ENCODE measurements around the gene AGPAT4.
A peak's percentile ranks its signal among the peaks of the same experiment; 100 is the strongest.
"Not testable (repeated sequence)": the region's sequence is repeated elsewhere in the genome, so short reads cannot be mapped to it uniquely, and the experiment has no call there.

Gene AGPAT4

DNA sequence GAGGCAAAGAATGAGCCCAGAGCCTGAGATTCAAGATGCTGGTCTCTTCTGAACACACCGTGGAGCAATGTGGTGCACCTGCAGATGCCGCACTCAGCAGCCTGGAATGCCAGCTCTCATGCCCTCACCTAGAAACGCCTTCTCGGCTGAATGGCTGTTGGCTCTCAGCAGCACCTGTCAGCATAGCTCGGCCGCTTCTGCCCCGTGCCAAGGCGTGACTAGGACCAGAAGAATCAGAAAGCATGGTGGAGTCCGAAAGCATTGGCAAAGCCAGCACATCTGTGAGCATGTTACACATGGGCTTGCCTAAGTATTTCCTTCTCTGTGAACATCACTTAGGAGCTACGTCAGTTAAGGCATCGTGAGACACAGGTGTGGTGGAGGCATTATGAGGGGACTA lies 141.5 kb downstream of the AGPAT4 start:
- ATAC-seq (no peak), DNase-seq (ENCODE audit: low spot score in 2 of 2) (peak in 1 of 2 donors; percentile 46)
- Mint-ChIP-seq H3K36me3 (peaks cover 35% of the 10 kb centered on the region), H3K9me3 (no peaks in the 10 kb centered on the region), H3K4me3 (no peak overlapping the region), H3K4me1 (peaks cover 22% of the 10 kb centered on the region), H3K27ac (no peak overlapping the region)

- H3K9me3 Mint-ChIP-seq = no peaks in the 10 kb centered on the region
- H3K27ac Mint-ChIP-seq = no peak overlapping the region
- H3K36me3 Mint-ChIP-seq = peaks cover 36% of the 10 kb centered on the region
Measured at GRCh38 chr6:161130967-161131766, 142.7 kb downstream of the AGPAT4 start.

DNA sequence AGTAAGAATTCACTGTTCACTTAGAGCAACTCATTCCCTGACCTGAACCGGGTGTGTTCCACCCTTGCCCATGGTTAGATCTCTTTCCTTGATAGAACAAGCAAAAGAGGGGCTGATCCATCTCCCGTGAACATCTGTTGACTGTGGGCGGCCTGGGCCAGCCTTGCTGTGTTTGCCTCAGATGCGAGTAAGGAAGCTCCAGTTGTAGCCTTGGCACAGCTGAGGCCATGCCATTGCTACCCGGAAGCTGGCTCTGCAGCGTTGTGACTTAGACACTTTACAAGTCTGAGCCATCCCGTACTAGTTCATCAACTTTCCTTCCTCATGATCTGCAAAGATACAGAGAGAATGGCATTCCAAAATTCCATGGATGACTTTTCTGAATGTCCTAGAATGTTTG lies 143.3 kb downstream of the AGPAT4 start:
- DNase-seq (ENCODE audit: low spot score in 2 of 2) (no peak), ATAC-seq (no peak)
- Mint-ChIP-seq H3K4me3 (no peak overlapping the region), H3K9me3 (no peaks in the 10 kb centered on the region), H3K27ac (no peak overlapping the region), H3K36me3 (peaks cover 32% of the 10 kb centered on the region), H3K4me1 (peaks cover 16% of the 10 kb centered on the region)

More at GRCh38 chr6:161130967-161131766, 142.7 kb downstream of the AGPAT4 start:
- DNase-seq (ENCODE audit: low spot score in 2 of 2) = no peak
- ATAC-seq = no peak
- Mint-ChIP-seq H3K4me3 (no peak overlapping the region), H3K4me1 (peaks cover 18% of the 10 kb centered on the region)

GRCh38 chr6:161128680-161129196 lies 145.1 kb downstream of the AGPAT4 start:
- Mint-ChIP-seq H3K4me1 (peaks cover 16% of the 10 kb centered on the region), H3K27ac (peak overlapping the region; percentile 85), H3K9me3 (peaks cover 8% of the 10 kb centered on the region), H3K4me3 (peak overlapping the region; percentile 14), H3K36me3 (peaks cover 42% of the 10 kb centered on the region)
- ATAC-seq (peak; percentile 84), DNase-seq (ENCODE audit: low spot score in 2 of 2) (no peak)

GRCh38 chr6:161128230-161128629 lies 145.6 kb downstream of the AGPAT4 start:
- Mint-ChIP-seq H3K27ac (peak overlapping the region; percentile 85), H3K4me3 (peak overlapping the region; percentile 14), H3K36me3 (peaks cover 46% of the 10 kb centered on the region), H3K4me1 (peaks cover 16% of the 10 kb centered on the region), H3K9me3 (peaks cover 8% of the 10 kb centered on the region)
- ATAC-seq (peak; percentile 61), DNase-seq (ENCODE audit: low spot score in 2 of 2) (no peak)

DNA sequence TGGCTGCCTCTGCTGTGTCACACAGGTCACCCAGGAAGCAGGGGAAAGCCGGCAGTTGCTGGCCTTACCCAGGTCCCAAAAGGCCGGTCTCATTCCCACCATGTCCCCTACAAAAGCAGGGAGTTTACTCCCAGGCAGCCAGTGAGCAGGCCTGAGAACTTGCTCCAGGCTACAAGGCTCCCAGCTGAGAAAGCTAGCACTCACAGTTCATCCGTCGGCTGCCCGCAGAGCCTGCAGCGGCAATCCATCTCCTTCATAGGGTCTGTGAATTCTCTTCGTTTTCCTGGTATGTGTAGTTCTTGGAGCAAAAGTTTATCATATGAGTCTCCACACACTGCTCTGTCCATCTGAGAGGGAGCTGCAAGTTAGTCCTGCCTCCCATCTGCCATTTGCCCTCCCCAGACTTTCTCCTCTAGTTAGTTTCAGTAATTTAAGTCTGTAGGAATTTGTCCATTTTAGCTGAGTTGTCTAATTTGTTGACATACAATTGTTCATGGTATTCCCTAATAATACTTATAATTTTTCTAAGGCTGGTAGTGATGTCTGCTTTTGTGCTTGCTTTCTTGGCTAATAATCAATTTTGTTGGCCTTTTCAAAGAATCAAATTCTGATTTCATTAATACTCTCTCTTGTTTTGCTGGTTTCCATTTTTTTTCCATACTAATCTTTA lies 146.7 kb downstream of the AGPAT4 start:
- ATAC-seq (no peak), DNase-seq (ENCODE audit: low spot score in 2 of 2) (no peak)
- Mint-ChIP-seq H3K4me1 (peaks cover 16% of the 10 kb centered on the region), H3K36me3 (peaks cover 50% of the 10 kb centered on the region), H3K27ac (no peak overlapping the region), H3K9me3 (peaks cover 8% of the 10 kb centered on the region), H3K4me3 (no peak overlapping the region)

DNA sequence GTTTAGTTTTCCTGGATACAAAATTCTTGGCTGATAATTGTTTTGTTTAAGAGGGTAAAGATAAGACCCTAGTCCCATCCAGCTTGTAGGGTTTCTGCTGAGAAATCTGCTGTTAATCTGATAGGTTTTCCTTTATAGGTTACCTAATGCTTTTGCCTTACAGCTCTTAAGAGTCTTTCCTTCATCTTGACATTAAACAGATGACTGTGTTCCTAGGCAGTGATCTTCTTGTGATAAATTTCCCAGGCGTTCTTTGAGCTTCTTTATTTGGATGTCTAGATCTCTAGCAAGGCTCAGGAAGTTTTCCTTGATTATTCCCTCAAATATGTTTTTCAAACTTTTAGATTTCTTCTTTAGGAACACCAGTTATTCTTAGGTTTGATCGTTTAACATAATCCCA lies 148.3 kb downstream of the AGPAT4 start:
- ATAC-seq (no peak), DNase-seq (ENCODE audit: low spot score in 2 of 2) (no peak)
- H3K4me1 Mint-ChIP-seq = peaks cover 16% of the 10 kb centered on the region
- H3K4me3 Mint-ChIP-seq = no peak overlapping the region
- peaks cover 11% of the 10 kb centered on the region for H3K9me3 Mint-ChIP-seq
- peaks cover 64% of the 10 kb centered on the region for H3K36me3 Mint-ChIP-seq
- H3K27ac Mint-ChIP-seq = no peak overlapping the region

DNA sequence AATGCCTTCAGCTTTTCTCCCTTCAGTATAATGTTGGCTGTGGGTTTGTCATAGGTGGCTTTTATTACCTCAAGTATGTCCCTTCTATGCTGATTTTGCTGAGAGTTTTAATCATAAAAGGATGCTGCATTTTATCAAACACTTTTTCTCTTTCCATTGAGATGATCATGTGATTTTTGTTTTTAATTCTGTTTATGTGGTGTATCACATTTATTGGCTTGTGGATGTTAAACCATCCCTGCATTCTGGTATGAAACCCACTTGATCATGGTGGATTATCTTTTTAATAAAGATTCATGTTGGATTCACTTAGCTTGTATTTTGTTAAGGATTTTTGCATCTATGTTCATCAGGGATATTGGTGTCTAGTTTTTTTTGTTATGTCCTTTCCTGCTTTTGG lies 150.5 kb downstream of the AGPAT4 start:
- peaks cover 16% of the 10 kb centered on the region for H3K9me3 Mint-ChIP-seq
- not testable (repeated sequence) for ATAC-seq; H3K27ac Mint-ChIP-seq; H3K4me3 Mint-ChIP-seq; H3K4me1 Mint-ChIP-seq; DNase-seq (ENCODE audit: low spot score in 2 of 2)
- peaks cover 74% of the 10 kb centered on the region for H3K36me3 Mint-ChIP-seq

DNA sequence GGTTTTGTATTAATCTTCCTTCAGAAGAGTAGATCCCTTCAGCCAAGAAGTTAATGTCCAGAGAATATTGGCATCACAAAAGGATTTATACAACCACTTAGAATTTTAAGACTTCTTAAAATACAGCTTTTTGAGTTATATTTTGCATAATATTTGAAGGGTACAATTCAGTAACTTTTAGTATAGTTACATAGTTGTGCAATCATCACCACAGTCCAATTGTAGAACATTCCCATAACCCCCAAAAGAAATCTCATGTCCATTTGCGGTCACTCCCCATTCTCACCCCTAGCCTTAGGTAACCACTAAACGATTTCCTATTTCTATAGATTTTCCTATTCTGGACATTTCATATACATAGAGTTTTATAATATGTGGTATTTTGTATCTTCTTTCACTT lies 155.9 kb downstream of the AGPAT4 start:
- H3K4me1 Mint-ChIP-seq = peaks cover 12% of the 10 kb centered on the region
- H3K4me3 Mint-ChIP-seq = no peak overlapping the region
- ATAC-seq (no peak), DNase-seq (ENCODE audit: low spot score in 2 of 2) (no peak)
- H3K36me3 Mint-ChIP-seq = peaks cover 97% of the 10 kb centered on the region
- H3K27ac Mint-ChIP-seq = no peak overlapping the region
- peaks cover 8% of the 10 kb centered on the region for H3K9me3 Mint-ChIP-seq

GRCh38 chr6:161117308-161117707 lies 156.6 kb downstream of the AGPAT4 start:
- DNase-seq (ENCODE audit: low spot score in 2 of 2) (no peak), ATAC-seq (no peak)
- peaks cover 12% of the 10 kb centered on the region for H3K4me1 Mint-ChIP-seq
- H3K4me3 Mint-ChIP-seq = no peak overlapping the region
- H3K9me3 Mint-ChIP-seq = peaks cover 8% of the 10 kb centered on the region
- peaks cover 97% of the 10 kb centered on the region for H3K36me3 Mint-ChIP-seq
- H3K27ac Mint-ChIP-seq = no peak overlapping the region

DNA sequence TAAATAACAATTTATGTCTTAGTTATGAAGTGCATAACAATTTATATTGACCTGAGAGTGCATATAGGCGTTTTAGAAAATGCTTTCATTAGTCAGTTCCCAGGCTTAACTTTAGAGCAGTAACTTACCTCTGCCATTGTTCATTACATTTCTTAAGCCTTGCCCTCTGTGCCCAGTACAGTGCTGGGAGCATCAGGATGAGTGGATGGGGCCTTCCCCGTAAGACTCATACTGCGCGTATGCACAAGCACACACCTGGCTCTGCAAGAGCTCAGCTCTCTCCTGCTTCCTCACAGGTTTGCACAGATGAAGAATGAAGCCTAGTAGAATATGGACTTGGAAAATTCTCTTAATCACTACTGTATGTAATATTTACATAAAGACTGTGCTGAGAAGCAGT lies 157.3 kb downstream of the AGPAT4 start:
- ATAC-seq (no peak), DNase-seq (ENCODE audit: low spot score in 2 of 2) (no peak)
- no peak overlapping the region for H3K4me3 Mint-ChIP-seq
- peaks cover 17% of the 10 kb centered on the region for H3K4me1 Mint-ChIP-seq
- H3K9me3 Mint-ChIP-seq = peaks cover 8% of the 10 kb centered on the region
- peaks cover 97% of the 10 kb centered on the region for H3K36me3 Mint-ChIP-seq
- peak overlapping the region; percentile 84 for H3K27ac Mint-ChIP-seq

- DNase-seq (ENCODE audit: low spot score in 2 of 2) = no peak
- H3K27ac Mint-ChIP-seq = peak overlapping the region; percentile 84
Measured at GRCh38 chr6:161115468-161115867, 158.4 kb downstream of the AGPAT4 start.

DNA sequence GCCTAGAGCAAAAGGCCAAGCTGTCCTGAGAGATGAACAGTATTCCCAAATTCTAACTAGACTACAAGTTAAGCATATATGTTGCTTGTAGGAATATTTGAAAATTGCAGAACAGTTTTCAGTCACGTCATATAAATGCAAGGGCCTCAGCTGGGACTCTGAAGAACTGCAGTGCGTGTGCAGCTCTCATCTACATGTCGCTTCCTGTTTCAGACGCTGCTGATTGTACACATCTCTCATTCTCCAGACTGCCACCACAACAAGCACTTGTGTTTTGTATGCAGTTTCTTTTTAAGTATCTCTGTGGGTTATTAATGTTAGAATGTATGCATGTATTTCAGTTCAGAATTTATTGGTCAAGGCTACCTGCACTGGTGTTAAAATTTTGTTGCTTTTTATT lies 162.6 kb downstream of the AGPAT4 start:
- Mint-ChIP-seq H3K4me3 (no peak overlapping the region), H3K9me3 (no peaks in the 10 kb centered on the region), H3K27ac (peak overlapping the region; percentile 61), H3K4me1 (peaks cover 29% of the 10 kb centered on the region), H3K36me3 (peaks cover 97% of the 10 kb centered on the region)
- ATAC-seq = peak; percentile 78
- no peak for DNase-seq (ENCODE audit: low spot score in 2 of 2)

More at GRCh38 chr6:161115468-161115867, 158.4 kb downstream of the AGPAT4 start:
- H3K36me3 Mint-ChIP-seq = peaks cover 97% of the 10 kb centered on the region
- peaks cover 4% of the 10 kb centered on the region for H3K9me3 Mint-ChIP-seq
- H3K4me1 Mint-ChIP-seq = peaks cover 25% of the 10 kb centered on the region
- H3K4me3 Mint-ChIP-seq = no peak overlapping the region
- ATAC-seq = peak; percentile 81

- Mint-ChIP-seq H3K36me3 (peaks cover 97% of the 10 kb centered on the region), H3K9me3 (no peaks in the 10 kb centered on the region), H3K4me1 (peaks cover 19% of the 10 kb centered on the region), H3K4me3 (no peak overlapping the region), H3K27ac (peak overlapping the region; percentile 61)
- DNase-seq (ENCODE audit: low spot score in 2 of 2) (no peak), ATAC-seq (no peak)
Measured at GRCh38 chr6:161110028-161110779, 163.7 kb downstream of the AGPAT4 start.

- Mint-ChIP-seq H3K4me3 (no peak overlapping the region), H3K9me3 (no peaks in the 10 kb centered on the region), H3K27ac (no peak overlapping the region), H3K36me3 (peaks cover 97% of the 10 kb centered on the region), H3K4me1 (peaks cover 17% of the 10 kb centered on the region)
- ATAC-seq = no peak
- DNase-seq (ENCODE audit: low spot score in 2 of 2) = no peak
Measured at GRCh38 chr6:161109366-161109765, 164.5 kb downstream of the AGPAT4 start.

All from stimulated activated effector memory CD8-positive, alpha-beta T cell treated with anti-CD3 and anti-CD28 coated beads, Interleukin-12 subunit alpha, Interleukin-12 subunit beta, amount 100 ng/mL, for 72 hours (primary cell).